GM21381 (cell line): ENCODE data around the gene HSP90AA1.

Source experiments
- ATAC-seq: cut with Tn5 transposase; IDR thresholded peaks from one replicate; pipeline ENCODE4 v1.9.1; 2021; ENCODE audit warnings: mild to moderate bottlenecking, moderate library complexity; ENCODE audit not compliant: unreplicated experiment

The HSP90AA1 gene

DNA sequence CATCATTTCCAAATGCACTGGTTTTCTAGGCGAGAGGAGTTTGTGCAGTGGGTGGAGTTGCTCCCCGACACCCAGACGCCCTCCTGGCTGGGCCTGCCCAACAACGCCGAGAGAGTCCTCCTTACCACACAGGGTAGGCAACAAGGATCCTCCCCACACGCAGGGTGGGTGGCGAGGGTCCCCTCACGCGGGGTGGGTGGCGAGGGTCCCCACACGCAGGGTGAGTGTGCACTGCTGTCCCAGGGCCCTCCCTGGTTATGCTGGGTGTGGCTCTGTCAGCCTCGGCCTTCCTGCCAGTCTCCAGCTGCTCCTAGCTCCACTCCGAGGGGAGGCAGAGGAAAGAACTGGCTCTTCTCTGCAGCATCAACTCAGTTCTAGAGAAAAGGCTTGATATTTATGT lies 42.3 kb downstream of the HSP90AA1 start:
- ATAC-seq = no peak

DNA sequence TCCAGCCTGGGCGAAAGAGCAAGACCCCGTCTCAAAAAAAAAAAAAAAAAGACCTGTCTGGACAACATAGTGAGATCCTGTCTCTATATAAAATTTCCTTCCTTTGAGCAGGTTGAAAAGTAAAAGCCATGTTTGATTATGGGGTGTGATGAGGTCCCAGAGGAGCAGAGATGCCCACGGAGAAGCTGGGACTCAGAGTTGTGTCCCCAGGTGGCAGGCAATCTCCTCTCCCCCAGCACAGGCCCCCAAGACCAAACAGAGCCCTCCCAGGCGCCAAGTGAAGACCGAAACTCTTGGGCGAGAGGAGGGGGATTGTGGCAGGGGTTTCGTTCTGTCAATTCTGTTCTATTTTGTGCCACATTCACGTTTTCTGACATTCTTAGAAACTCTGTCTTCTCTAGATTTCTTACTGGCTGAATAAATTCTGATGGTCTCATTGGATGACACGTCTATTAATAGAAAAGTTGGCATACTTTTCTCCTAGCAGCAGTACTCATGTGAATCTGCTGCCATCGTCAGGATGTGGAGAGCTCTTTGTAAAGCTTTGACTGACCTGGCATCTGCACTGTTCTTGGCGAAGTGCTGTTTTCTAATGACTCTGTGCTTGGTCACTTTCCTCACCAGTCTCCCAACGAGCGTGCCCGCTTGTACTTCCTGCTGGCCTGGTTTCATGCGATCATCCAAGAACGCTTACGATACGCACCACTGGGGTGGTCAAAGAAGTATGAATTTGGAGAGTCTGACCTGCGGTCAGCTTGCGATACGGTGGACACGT lies 43.4 kb downstream of the HSP90AA1 start:
- ATAC-seq = no peak

DNA sequence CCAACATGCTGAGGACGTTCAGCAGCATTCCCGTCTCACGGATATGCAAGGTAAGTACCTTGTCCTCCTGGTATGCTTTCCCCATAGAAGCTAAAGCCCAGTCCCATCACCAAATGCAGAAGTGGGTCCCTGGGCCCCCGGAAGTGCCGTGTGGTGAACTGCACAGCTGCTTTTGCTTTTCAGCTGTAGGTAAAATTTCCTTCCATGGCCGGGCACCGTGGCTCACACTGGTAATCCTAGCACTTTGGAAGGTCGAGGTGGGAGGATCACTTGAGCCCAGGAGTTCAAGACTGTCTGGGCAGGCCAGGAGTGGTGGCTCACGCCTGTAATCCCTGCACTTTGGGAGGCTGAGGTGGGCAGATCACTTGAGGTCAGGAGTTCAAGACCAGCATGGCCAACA lies 44.1 kb downstream of the HSP90AA1 start:
- no peak for ATAC-seq

DNA sequence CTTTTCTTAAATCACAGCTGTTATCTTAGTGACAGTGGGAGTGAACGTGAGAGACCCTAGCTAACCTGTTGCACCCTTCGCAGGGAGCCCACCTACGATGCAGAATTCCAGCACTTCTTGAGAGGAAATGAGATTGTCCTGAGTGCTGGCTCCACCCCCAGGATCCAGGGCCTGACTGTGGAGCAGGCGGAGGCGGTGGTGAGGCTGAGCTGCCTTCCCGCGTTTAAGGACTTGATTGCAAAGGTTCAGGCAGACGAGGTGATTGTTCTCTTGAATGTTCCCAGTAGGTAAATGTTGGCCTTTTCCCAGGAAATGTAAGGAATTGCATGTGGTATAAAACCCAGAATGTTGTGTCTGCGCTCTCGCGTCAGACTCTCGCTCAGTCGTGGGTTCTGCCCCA lies 46.7 kb downstream of the HSP90AA1 start:
- no peak for ATAC-seq

DNA sequence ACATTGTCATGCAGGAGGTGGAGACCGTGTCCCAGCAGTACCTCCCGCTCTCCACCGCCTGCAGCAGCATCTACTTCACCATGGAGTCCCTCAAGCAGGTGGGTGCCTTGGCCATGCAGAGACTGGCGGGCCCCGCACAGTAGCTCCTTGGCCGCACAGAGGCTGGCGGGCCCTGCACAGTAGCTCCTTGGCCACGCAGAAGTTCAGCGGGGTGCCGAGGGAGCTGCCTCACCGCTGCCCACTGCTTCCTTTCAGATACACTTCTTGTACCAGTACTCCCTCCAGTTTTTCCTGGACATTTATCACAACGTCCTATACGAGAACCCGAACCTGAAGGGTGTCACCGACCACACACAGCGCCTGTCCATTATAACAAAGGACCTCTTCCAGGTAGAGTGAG lies 47.7 kb downstream of the HSP90AA1 start:
- no peak for ATAC-seq

DNA sequence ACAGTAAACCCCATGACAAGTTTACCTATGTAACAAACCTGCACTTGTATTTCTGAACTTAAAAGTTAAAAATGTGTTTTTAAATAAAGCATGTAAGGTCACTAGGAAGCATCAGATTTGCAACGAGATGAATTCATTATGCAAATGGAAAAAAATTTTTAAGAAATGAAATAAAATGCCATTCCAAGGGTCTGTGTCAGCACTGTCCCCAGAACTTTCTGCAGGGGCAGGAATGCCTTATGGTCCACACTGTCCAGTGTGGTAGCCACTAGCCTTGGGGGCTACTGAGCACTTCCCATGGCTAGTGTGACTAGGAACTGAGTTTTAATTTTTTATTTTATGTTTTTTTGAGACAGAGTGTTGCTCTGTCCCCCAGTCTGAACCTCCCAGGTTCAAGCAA lies 49.2 kb downstream of the HSP90AA1 start:
- ATAC-seq = no peak

DNA sequence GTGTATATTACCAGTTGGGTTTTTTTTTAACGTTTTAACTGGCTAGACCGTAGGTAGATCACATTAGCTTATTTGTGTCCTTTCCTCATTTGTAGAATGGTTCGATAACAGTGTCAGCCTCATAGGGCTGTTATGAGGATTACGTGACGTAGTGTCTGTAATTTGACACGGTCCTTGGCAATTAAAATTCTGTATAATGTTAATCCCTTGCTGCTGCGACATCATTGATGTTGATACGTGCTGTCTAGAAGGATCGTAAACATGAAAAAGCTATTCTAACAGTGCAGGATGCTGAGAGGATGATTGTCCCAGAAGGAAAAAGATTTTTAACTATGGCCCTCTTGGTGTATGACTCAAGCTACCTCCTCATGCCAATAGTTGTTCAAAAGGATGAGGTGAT lies 50.9 kb downstream of the HSP90AA1 start:
- no peak for ATAC-seq

DNA sequence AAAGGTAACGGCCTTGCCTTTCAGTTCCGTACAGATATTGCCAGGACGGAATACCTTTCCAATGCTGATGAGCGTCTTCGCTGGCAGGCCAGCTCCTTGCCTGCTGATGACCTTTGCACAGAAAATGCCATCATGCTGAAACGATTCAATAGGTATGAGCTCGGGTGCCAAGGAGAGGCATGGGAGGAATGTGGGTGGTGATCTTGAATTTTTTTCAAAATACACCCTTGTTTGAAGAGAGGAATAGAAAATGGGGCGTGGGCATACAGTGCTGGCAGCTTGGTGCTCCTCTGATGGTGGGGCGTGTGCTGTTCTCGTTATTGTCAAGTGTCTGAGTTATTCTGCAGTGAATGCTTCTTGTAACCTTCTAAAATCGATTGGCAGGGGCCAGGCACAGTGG lies 52.5 kb downstream of the HSP90AA1 start:
- no peak for ATAC-seq

DNA sequence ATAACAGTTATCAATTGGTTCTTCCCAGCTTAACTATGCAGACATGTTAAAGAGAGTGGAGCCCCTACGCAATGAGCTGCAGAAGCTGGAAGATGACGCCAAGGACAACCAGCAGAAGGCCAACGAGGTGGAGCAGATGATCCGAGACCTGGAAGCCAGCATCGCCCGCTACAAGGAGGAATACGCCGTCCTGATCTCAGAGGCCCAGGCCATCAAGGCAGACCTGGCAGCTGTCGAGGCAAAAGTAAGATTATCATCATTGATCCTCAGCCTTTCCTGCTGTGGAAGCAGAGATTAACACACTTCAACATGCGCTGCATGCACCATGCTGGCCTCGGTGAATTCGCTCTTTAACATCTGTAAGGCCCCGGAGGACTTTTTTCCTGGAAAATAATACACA lies 53.6 kb downstream of the HSP90AA1 start:
- ATAC-seq = no peak
